SK-N-MC (cell line): ENCODE results near the gene KCNMA1.

Experiments
- DNase-seq: peaks from one replicate; pipeline ENCODE4 v3.0.0-alpha.2; 2011; ENCODE audit warnings: low read depth, low spot score
- H3K27ac ChIP-seq: fragments of 200-600 bp; sonication (generic); 2 replicates; pipeline ENCODE4 v1.5.1; 2016; ENCODE audit warnings: mixed run types
- H3K36me3 ChIP-seq: fragments of 200-600 bp; sonication (generic); 2 replicates; pipeline ENCODE4 v1.6.1; 2017; ENCODE audit warnings: antibody characterized with exemption, low read length, mixed read lengths; ENCODE audit not compliant: insufficient read depth
- H3K4me3 ChIP-seq: fragments of 200-600 bp; sonication (generic); 2 replicates; pipeline ENCODE4 v1.5.1; 2016
- H3K9ac ChIP-seq: fragments of 200-600 bp; sonication (generic); 2 replicates; pipeline ENCODE4 v1.8.0; 2017; ENCODE audit warnings: mixed run types, mixed read lengths; ENCODE audit not compliant: insufficient read length
- H3K9me3 ChIP-seq: fragments of 200-600 bp; sonication (generic); 2 replicates; pipeline ENCODE4 v1.6.1; 2017; ENCODE audit warnings: low read depth, mild to moderate bottlenecking, antibody characterized with exemption, low read length, moderate library complexity, mixed read lengths
- EZH2 ChIP-seq: fragments of 200-600 bp; sonication (generic); IDR thresholded peaks from one replicate; pipeline ENCODE4 v1.6.1; 2017; ENCODE audit warnings: antibody characterized with exemption
- FOXP2 ChIP-seq: optimal IDR thresholded peaks from 2 replicates; pipeline ENCODE3; 2011; ENCODE audit warnings: mild to moderate bottlenecking, moderate library complexity; ENCODE audit not compliant: insufficient read depth; ENCODE audit errors: extremely low read length, control extremely low read depth
- POLR2AphosphoS5 ChIP-seq: IDR thresholded peaks from 2 replicates; pipeline ENCODE4 v1.6.1; 2012; ENCODE audit warnings: mild to moderate bottlenecking, low read depth, low read length, borderline replicate concordance

The KCNMA1 gene

GRCh38 chr10:77332256-77332655 is 305.4 kb downstream of the KCNMA1 start:
- no peaks in the 10 kb centered on the region for H3K36me3 ChIP-seq
- no peak overlapping the region for H3K9ac ChIP-seq
- DNase-seq, result no peak
- no peak overlapping the region for H3K27ac ChIP-seq
- no peaks in the 10 kb centered on the region for H3K9me3 ChIP-seq
- H3K4me3 ChIP-seq, result no peak overlapping the region
- TF ChIP-seq FOXP2 (no peak), POLR2AphosphoS5 (no peak), EZH2 (no peak)

GRCh38 chr10:77328272-77328816 is 309.3 kb downstream of the KCNMA1 start:
- H3K4me3 ChIP-seq, result no peak overlapping the region
- no peak for DNase-seq
- no peak overlapping the region for H3K9ac ChIP-seq
- no peaks in the 10 kb centered on the region for H3K9me3 ChIP-seq
- no peaks in the 10 kb centered on the region for H3K36me3 ChIP-seq
- TF ChIP-seq FOXP2 (no peak), EZH2 (no peak), POLR2AphosphoS5 (no peak)
- no peak overlapping the region for H3K27ac ChIP-seq

GRCh38 chr10:77325233-77325537 is 312.4 kb downstream of the KCNMA1 start:
- no peak overlapping the region for H3K9ac ChIP-seq
- no peak overlapping the region for H3K4me3 ChIP-seq
- DNase-seq, result no peak
- H3K27ac ChIP-seq, result no peak overlapping the region
- no peaks in the 10 kb centered on the region for H3K36me3 ChIP-seq
- H3K9me3 ChIP-seq, result no peaks in the 10 kb centered on the region
- no peak for TF ChIP-seq FOXP2
- TF ChIP-seq EZH2, result no peak
- no peak for TF ChIP-seq POLR2AphosphoS5

- no peak overlapping the region for H3K27ac ChIP-seq
- H3K4me3 ChIP-seq, result no peak overlapping the region
- no peak overlapping the region for H3K9ac ChIP-seq
- no peak for DNase-seq
- H3K9me3 ChIP-seq, result no peaks in the 10 kb centered on the region
- TF ChIP-seq POLR2AphosphoS5 (no peak), FOXP2 (no peak), EZH2 (no peak)
- no peaks in the 10 kb centered on the region for H3K36me3 ChIP-seq
Measured at GRCh38 chr10:77321838-77322237, 315.8 kb downstream of the KCNMA1 start.

GRCh38 chr10:77320971-77321471 is 316.6 kb downstream of the KCNMA1 start:
- H3K27ac ChIP-seq, result no peak overlapping the region
- DNase-seq, result no peak
- TF ChIP-seq EZH2 (no peak), FOXP2 (no peak), POLR2AphosphoS5 (no peak)

GRCh38 chr10:77319557-77319956 is 318.1 kb downstream of the KCNMA1 start:
- TF ChIP-seq EZH2, result no peak
- no peak for TF ChIP-seq POLR2AphosphoS5
- no peak for TF ChIP-seq FOXP2
- no peak for DNase-seq
- Histone ChIP-seq H3K36me3 (no peaks in the 10 kb centered on the region), H3K9me3 (no peaks in the 10 kb centered on the region), H3K4me3 (no peak overlapping the region), H3K27ac (no peak overlapping the region), H3K9ac (no peak overlapping the region)

More at GRCh38 chr10:77320971-77321471, 316.6 kb downstream of the KCNMA1 start:
- no peak overlapping the region for H3K9ac ChIP-seq
- H3K9me3 ChIP-seq, result no peaks in the 10 kb centered on the region
- H3K4me3 ChIP-seq, result no peak overlapping the region
- H3K36me3 ChIP-seq, result no peaks in the 10 kb centered on the region

GRCh38 chr10:77318739-77319138 is 318.9 kb downstream of the KCNMA1 start:
- Histone ChIP-seq H3K9me3 (no peaks in the 10 kb centered on the region), H3K36me3 (no peaks in the 10 kb centered on the region), H3K27ac (no peak overlapping the region), H3K9ac (no peak overlapping the region), H3K4me3 (no peak overlapping the region)
- no peak for DNase-seq
- TF ChIP-seq POLR2AphosphoS5 (no peak), EZH2 (no peak), FOXP2 (no peak)

GRCh38 chr10:77317221-77317620 is 320.4 kb downstream of the KCNMA1 start:
- no peak overlapping the region for H3K9ac ChIP-seq
- H3K36me3 ChIP-seq, result no peaks in the 10 kb centered on the region
- H3K9me3 ChIP-seq, result no peaks in the 10 kb centered on the region
- DNase-seq, result no peak
- no peak overlapping the region for H3K4me3 ChIP-seq
- no peak overlapping the region for H3K27ac ChIP-seq
- TF ChIP-seq EZH2 (no peak), POLR2AphosphoS5 (no peak), FOXP2 (no peak)

- no peak for DNase-seq
- no peak overlapping the region for H3K4me3 ChIP-seq
- H3K9me3 ChIP-seq, result no peaks in the 10 kb centered on the region
- H3K36me3 ChIP-seq, result no peaks in the 10 kb centered on the region
- H3K27ac ChIP-seq, result no peak overlapping the region
- no peak for TF ChIP-seq EZH2
- TF ChIP-seq FOXP2, result no peak
- TF ChIP-seq POLR2AphosphoS5, result no peak
- H3K9ac ChIP-seq, result no peak overlapping the region
Measured at GRCh38 chr10:77315496-77316129, 322.0 kb downstream of the KCNMA1 start.
